Measurements from ENCODE around the gene UNC5A. TPM values are rescaled to one million over a fixed set of nuclear protein-coding genes. Genes with fewer than 3 reads are reported as not detected.

UNC5A gene
- total RNA-seq, 1 donor from 2014 or later: not detected

DNA sequence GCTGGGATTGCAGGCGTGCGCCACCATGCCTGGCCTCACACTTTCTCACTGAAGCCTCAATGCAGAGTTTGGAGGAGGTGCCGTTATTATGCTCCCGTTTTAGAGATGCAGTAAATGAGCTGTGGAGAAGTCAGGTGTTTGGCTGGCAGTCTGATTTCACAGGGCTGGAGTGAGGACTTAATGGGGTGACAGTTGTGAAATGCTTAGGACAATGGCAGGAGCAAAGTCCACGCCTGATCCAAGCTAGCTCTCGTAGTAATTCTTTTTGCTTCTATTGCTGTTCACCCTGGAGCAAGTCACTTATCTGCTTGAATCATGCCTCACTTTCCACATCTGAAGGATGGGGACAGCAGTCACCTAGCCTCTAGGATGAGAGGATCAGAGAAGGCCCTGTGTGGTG lies 21.8 kb downstream of the UNC5A start:
- Mint-ChIP-seq H3K27me3 (peaks cover 36% of the 10 kb centered on the region), H3K4me3 (no peak overlapping the region), H3K4me1 (no peaks in the 10 kb centered on the region), H3K27ac (no peak overlapping the region), H3K9me3 (peaks cover 2% of the 10 kb centered on the region), H3K36me3 (ENCODE audit: low read depth) (no peaks in the 10 kb centered on the region)
- ATAC-seq (ENCODE audit: low read depth) (no peak), DNase-seq (no peak)
- ChIA-PET POLR2A (no interaction called here), CTCF (no interaction called here)
- TF ChIP-seq, protein P1, sequence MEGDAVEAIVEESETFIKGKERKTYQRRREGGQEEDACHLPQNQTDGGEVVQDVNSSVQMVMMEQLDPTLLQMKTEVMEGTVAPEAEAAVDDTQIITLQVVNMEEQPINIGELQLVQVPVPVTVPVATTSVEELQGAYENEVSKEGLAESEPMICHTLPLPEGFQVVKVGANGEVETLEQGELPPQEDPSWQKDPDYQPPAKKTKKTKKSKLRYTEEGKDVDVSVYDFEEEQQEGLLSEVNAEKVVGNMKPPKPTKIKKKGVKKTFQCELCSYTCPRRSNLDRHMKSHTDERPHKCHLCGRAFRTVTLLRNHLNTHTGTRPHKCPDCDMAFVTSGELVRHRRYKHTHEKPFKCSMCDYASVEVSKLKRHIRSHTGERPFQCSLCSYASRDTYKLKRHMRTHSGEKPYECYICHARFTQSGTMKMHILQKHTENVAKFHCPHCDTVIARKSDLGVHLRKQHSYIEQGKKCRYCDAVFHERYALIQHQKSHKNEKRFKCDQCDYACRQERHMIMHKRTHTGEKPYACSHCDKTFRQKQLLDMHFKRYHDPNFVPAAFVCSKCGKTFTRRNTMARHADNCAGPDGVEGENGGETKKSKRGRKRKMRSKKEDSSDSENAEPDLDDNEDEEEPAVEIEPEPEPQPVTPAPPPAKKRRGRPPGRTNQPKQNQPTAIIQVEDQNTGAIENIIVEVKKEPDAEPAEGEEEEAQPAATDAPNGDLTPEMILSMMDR (IDR thresholded peaks at IDR 0.05): no peak
- intact Hi-C loops (cut with micrococcal nuclease): no loop called here

DNA sequence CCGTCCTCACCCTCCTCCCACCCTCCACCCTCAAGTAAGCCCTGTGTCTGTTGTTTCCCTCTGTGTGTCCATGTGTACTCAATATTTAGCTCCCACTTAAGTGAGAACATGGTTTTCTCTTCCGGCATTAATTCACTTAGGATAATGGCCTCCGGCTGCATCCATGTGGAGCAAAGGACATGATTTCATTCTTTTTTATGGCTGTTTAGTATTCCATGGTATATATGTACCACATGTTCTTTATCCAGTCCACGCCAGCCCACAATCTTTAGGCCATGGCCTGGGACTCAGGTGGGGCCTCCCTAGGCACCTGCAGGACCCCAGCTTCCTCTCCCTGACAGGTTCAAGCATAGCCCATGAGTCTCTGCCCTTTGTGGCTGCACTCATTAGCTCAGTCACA lies 22.9 kb downstream of the UNC5A start:
- TF ChIP-seq, protein P1 (IDR thresholded peaks at IDR 0.05): no peak
- ATAC-seq (ENCODE audit: low read depth) (no peak), DNase-seq (no peak)
- ChIA-PET CTCF (no interaction called here), POLR2A (no interaction called here)
- Mint-ChIP-seq H3K27me3 (peaks cover 36% of the 10 kb centered on the region), H3K36me3 (ENCODE audit: low read depth) (no peaks in the 10 kb centered on the region), H3K27ac (no peak overlapping the region), H3K4me3 (no peak overlapping the region), H3K9me3 (peaks cover 2% of the 10 kb centered on the region), H3K4me1 (no peaks in the 10 kb centered on the region)
- intact Hi-C loops (cut with micrococcal nuclease): no loop called here

DNA sequence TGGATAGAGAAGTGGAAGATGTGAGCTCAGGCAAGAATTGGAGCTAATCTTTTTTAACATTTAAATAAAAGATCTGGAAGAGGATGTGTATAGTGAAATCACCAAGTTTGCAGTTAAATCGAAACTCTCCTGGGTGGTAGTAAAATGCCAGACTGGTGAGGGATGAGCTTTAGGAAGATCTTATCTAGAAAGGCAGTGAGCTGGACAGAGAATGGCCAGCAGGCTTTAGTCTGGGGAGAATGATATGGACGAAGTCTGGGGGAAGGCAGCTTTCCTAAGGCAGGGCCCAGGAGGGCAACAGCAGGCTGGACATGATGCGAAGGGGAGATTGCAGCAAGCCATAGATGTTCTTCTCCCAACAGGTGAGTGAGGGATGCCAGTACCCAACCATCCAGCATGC lies 25.6 kb downstream of the UNC5A start:
- CTCF ChIA-PET: no interaction called here
- no peak overlapping the region for H3K4me3 Mint-ChIP-seq
- intact Hi-C loops (cut with micrococcal nuclease): no loop called here
- H3K9me3 Mint-ChIP-seq: peaks cover 2% of the 10 kb centered on the region
- TF ChIP-seq, protein P1 (IDR thresholded peaks at IDR 0.05): no peak
- H3K27me3 Mint-ChIP-seq: peaks cover 38% of the 10 kb centered on the region
- H3K4me1 Mint-ChIP-seq: no peaks in the 10 kb centered on the region
- no peak overlapping the region for H3K27ac Mint-ChIP-seq
- no peaks in the 10 kb centered on the region for H3K36me3 Mint-ChIP-seq (ENCODE audit: low read depth)
- ATAC-seq (ENCODE audit: low read depth) (no peak), DNase-seq (no peak)
- POLR2A ChIA-PET: no interaction called here

DNA sequence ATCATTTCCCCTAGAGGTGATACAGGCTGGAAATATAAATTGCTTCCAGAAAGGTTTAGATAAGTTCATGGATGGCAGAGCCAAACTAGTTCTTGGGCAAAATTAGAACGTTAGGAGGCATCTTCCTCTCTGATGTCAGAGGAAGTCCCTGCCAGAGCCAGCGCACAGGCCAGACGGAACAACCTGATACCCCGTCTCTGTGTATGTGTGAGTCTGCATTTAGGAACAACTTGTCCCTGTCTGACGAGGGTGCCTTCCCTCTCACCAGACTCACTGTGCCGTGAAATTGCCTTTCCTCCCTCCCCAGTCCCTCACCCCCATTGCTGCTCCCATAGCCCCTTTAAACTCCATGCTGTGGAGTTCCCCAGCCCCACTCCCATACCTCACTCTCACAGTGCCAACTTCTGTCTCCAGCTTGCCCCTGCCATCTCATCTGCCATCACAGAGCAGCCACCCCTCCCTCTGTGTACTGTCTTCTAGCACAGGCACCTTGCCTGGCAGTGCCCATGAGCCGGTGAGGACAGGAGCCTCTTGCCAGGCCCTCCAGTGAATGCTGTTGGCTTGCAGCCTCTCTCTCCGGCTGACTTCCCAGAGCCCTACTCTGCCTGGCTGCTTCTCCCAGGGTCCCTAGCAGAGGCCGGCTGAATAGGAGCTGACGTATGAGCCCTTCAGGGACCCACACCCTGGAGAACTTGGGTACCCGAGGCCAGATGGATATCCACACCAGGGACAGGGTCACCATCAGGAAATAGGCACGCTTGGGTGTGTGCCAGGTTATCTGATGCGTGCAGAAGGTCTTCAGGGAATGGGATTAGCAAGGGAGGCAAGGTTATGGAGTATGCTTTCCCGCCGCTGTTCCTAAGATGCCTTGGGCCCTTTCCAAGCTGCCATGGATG lies 26.7 kb downstream of the UNC5A start:
- intact Hi-C loops (cut with micrococcal nuclease): no loop called here
- TF ChIP-seq, protein P1 (IDR thresholded peaks at IDR 0.05): no peak
- Mint-ChIP-seq H3K27me3 (peaks cover 45% of the 10 kb centered on the region), H3K9me3 (peaks cover 2% of the 10 kb centered on the region), H3K36me3 (ENCODE audit: low read depth) (no peaks in the 10 kb centered on the region), H3K4me1 (no peaks in the 10 kb centered on the region), H3K4me3 (no peak overlapping the region), H3K27ac (no peak overlapping the region)
- POLR2A ChIA-PET: no interaction called here
- CTCF ChIA-PET: no interaction called here
- ATAC-seq (ENCODE audit: low read depth) (no peak), DNase-seq (no peak)

DNA sequence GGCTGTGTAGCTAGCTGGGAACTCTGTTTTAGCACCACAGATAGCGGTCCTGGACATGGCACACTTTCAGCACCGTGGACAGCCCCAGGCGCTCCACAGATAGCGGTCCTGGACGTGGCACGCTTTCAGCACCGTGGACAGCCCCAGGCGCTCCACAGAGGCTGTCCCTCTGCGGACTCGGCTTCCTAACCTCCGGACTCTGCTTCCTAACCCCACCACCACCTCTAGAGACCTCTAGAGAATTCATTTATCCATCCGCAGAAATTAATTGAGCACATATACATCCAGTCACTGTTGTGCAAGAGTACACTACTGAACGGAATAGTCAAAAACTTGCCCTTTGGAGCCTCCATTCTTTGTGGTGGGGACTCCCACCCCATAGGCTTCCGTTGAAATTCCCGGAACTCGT lies 27.4 kb downstream of the UNC5A start:
- Mint-ChIP-seq H3K27ac (no peak overlapping the region), H3K4me1 (no peaks in the 10 kb centered on the region), H3K4me3 (no peak overlapping the region), H3K27me3 (peaks cover 45% of the 10 kb centered on the region), H3K9me3 (peaks cover 2% of the 10 kb centered on the region), H3K36me3 (ENCODE audit: low read depth) (no peaks in the 10 kb centered on the region)
- intact Hi-C loops (cut with micrococcal nuclease): no loop called here
- POLR2A ChIA-PET: no interaction called here
- peak; percentile 40 for DNase-seq
- CTCF ChIA-PET: no interaction called here
- peak; percentile 77 for ATAC-seq (ENCODE audit: low read depth)
- TF ChIP-seq, protein P1 (IDR thresholded peaks at IDR 0.05): no peak

Data from activated B cell treated with CpG ODN at 0.5 μM for 24 hours (primary cell).